Erythroblast (primary cell): ENCODE results near the gene BEAN1.

ENCODE experiments used
- GATA1 ChIP-seq: IDR thresholded peaks from 2 replicates; pipeline ENCODE4 v1.6.1; 2011; ENCODE audit warnings: low read depth, mild to moderate bottlenecking, control low read depth, low read length, moderate library complexity
- POLR2A ChIP-seq: IDR thresholded peaks from 2 replicates; pipeline ENCODE4 v1.6.1; 2011; ENCODE audit warnings: mild to moderate bottlenecking, low read length

- no peak for TF ChIP-seq POLR2A
- no peak for TF ChIP-seq GATA1
These were observed 12.2 kb upstream of the BEAN1 start for GRCh38 chr16:66414891-66415290.
